Testis (tissue), 2 donors: Measurements from ENCODE around the gene PNPO.

Experiments used
- CTCF ChIP-seq, 3 experiments: fragments of 450-650 bp in 2 of 3; fragments of 200-600 bp in 1 of 3; sonication (generic) in 1 of 3; IDR thresholded peaks; one replicate each; pipeline ENCODE4 v1.5.1; 2016 to 2019; ENCODE audit warnings: antibody characterized with exemption in 3 of 3, mild to moderate bottlenecking in 2 of 3, moderate library complexity in 1 of 3
- POLR2A ChIP-seq: fragments of 450-650 bp; IDR thresholded peaks from one replicate; pipeline ENCODE4 v1.6.1; 2017; ENCODE audit warnings: antibody characterized with exemption, mild to moderate bottlenecking, moderate library complexity

GRCh38 chr17:47993031-47993564 is 51.7 kb downstream of the PNPO start:
- TF ChIP-seq POLR2A (no peak), CTCF (IDR thresholded peaks at IDR 0.05) (no peak)
